Stimulated activated CD8-positive, alpha-beta memory T cell treated with anti-CD3 and anti-CD28 coated beads, Interleukin-15, amount 100 ng/mL, for 4 hours (primary cell): ENCODE data around the gene CEP164.
"Not testable (repeated sequence)": the region's sequence is repeated elsewhere in the genome, so short reads cannot be mapped to it uniquely, and the experiment has no call there.

Source experiments
- DNase-seq, 2 donors: peaks; one replicate each; pipeline ENCODE4 v3.0.0-alpha.2; 2020; ENCODE audit warnings: low read depth in 2 of 2

The CEP164 gene

DNA sequence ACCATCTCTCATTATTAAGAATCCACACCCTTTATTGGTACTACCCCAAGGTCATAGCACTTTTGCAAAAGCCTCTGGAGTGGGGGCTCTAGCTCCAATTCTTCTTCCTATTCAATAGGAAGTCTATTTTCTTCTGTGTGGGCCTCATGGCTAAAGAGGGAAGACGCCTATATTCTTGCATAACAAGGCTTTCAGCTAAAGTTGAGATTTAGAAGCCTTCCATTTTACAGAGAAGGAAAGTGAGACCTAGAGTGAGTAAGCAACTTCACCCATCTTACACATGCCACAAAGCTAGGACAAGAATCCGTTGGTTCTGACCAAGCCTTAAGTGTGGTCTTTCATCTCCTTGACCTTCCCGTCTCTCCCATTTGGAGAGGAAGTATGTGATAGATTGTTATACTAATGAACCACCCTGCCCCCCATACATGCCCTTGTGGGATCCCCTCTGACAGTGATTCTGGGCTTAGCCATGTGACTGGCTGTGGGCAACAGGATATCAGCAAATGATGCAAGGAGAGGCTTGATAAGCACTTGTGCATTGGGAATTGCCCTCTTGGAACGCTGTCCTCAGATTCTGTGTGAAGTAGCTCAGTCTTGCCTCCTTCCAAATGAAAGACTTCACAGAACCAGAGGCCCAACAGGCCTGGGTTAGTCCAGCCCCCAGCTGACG is 23.9 kb upstream of the CEP164 start:
- no peak for DNase-seq

DNA sequence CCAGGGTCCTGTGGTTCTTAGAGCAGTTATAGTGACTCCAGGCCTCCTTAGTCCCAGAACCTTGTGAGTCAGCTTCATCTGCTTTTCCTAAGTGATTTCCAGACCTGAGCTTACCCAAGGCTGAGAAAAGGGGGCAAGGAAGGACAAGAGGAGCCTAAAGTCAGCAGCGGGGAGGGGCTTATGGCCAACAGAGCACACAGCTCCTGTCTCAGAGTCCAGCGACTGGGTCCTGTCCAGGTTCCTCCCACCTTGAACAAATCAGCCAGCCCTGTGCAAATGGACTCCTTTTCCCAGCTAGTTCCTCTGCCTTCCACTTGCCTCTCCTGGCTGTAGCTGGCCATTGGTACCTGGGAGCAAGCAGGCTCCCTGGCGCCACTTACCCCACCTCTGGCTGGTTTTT is 22.5 kb upstream of the CEP164 start:
- no peak for DNase-seq

DNA sequence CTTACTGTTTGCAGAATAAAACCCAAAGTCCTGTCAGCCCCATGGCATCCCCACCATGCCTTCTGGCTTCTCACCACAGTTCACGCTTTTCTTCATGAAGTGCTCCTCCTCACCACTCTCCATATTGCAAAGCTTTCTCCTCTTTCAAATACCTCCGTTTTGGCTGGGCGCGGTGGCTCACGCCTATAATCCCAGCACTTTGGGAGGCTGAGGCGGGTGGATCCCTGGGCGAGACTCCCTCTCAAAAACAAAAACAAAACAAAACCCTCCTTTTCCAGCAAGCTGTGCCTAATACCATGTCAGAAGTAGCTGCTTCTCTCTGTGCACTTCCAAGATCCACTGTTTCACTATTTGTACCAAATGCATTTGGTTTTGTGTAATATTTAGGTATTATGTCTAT is 18.3 kb upstream of the CEP164 start:
- no peak for DNase-seq

DNA sequence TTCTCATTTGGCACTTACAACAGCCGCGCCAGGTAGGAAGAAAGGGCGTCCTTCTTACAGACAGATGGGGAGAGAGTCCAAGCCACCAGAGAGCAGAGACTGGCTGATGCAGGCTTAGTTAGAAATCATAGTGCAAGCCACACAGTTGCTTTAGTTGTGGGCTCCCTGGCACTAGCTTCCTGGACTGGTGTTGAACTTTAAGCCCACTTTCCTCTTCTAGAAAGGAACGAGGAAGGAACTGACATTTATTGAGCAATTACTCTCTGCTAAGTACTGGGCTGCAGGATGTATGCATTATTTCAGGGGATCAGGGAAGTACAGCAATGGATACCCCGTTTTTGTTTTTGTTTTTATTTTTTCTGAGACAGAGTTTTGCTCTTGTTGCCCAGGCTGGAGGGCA is 14.6 kb upstream of the CEP164 start:
- no peak for DNase-seq

DNA sequence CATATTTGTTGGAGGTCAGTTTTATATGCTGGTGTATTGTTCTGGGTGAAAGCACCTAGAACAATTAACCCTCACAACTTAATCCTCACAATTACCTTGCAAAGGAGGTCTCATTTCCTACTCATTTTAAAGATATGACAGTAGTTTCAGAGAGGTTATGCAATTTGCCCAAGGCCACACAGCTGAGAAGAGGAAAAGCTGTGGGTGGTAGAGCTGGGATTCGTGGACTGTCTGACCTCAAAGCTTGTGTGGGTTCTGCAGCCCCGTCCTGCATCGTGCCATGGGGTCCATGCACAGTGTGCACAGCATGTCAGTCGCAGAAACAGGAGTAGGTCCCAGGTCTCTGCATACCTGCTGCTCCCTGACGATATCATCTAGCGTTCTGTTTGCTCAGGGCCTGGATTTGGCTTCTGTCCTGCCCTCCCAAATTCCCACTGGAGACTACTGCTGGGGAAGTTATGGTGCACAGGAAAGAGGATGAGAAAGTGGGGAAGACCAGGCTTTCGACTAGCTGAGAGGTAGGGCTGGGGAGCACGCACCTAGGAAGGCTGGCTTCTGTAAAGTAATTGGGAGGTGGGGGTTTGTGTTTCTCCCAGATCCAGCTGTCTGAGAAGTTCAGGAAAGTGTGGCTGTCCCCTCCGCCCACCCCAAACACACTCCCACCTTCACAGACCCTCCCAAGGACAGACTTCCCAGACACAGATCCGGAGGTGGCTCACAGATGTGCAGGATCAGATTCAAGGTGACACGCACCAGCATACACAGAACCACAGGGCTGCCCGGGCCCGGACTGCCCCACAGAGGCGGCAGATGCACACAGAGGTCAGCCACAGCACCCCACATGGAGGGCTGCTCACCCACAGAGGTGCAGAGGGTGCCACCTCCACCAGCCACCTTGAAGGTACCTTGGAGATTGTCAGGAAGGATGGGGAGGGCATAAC is 13.6 kb upstream of the CEP164 start:
- DNase-seq: no peak

DNA sequence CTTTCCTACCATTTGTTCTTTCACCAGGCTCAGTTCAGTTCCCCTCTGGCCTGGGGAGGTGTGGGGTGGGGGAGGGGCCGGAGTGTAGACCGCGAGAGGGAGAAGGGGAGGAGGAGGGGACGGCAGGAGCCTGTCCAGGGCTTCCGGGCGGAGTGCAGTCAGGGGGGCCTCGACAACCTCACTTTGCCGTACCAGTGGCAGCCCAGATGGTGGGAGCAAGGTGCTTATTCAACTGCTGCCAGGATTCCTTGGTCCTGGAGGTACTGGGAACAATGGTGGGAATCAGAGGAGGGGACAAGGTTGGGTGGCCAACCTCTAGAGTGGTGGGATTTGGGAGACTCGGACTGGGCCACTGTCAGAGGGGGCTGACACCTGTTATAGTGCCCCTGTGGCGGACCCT is 12.8 kb upstream of the CEP164 start:
- no peak for DNase-seq

- DNase-seq: no peak
Measured at GRCh38 chr11:117315285-117316196, 12.1 kb upstream of the CEP164 start.

- no peak for DNase-seq
Measured at GRCh38 chr11:117316197-117316961, 11.3 kb upstream of the CEP164 start, which contains the start of gene BACE1. TSS of gene BACE1 (minus strand) at chr11:117316256. CDS start at chr11:117315795, 461 bp downstream.

DNA sequence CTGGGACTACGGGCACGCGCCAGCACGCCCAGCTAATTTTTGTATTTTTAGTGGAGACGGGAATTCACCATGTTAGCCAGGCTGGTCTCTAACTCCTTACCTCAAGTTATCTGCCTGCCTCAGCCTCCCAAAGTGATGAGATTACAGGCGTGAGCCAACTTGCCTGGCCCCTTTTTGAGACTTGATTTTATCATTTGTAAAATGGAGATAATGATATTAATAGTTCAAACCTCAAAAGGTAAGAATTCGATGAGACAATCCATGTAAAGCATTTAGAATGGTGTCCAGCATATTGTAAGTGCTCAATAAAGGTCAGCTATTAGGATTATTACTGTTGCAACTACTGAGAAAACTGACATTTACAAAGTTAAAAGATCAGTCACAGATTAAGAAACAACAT is 8.9 kb upstream of the CEP164 start:
- DNase-seq: no peak

DNA sequence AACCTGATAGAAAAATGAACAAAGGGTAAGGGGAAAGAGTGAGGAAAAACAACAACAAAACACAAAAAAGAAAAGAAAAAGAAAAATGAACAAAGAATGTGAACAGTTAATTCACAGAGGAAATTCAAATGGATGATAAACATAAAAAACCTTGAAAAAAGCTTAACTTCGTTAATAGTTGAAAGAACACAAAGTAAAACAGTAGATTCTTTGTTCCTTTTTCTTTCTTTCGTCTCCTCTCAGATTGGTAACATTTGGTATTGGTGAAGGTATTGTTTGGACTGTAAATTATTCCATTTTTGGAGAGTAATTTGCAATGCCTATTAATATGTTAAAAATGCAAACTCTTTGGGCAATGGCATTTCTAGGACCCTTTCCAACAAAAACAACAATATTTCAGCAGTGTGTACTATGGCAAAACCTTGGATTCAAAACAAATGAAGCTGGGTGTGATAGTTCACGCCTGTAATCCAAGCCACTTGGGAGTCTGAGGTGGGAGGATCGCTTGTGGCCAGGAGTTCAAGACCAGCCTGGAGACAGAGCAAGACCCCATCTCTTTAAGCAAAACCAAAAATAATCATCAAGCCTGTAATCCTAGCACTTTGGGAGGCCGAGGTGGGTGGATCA is 8.3 kb upstream of the CEP164 start:
- DNase-seq: no peak

DNA sequence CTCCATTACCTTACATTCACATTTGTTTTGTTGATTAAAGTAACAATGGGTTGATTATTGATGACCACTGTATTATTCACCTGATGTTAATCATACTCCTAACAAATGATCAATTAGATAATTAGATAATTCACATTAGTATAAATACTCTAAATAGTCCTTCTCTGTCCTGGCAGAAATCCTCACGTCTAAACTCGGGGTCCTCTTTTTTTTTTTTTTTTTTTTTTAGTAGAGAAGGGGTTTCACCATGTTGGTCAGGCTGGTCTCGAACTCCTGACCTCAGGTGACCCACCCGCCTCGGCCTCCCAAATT is 443 bp upstream of the CEP164 start:
- DNase-seq: not testable (repeated sequence)

DNA sequence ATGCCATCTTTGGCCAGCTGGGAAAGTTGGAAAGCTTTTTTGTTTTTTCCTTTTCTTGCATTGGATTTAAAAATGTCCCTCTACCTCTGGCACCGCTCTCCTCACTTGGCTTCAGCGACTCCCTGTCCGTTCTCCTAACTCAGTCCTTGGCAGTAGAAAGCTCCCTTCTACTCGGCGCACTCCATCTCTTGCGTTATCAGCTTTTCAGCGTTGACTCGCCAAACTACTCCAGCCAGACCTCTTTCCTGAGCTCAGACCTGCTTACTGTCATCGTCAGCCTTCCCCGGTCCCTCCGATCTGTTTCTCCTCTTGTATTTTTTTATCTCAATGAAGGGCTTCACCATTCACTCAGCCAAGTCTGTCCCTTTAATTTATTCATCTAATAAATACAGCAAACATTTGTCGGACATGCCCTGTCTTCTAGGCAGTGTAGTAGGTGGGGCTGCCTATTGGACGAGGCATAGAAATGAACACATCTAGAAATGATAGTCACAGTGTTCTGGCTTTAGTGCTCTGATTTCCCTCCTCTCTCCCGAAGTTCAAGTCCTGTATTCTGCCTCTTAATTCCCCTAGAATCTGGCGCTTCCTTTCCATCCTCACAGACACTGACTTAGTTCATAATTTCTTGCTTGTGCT is 839 bp downstream of the CEP164 start:
- no peak for DNase-seq

GRCh38 chr11:117332843-117333242 is 5.2 kb downstream of the CEP164 start:
- no peak for DNase-seq

- no peak for DNase-seq
Measured at GRCh38 chr11:117333917-117334316, 6.3 kb downstream of the CEP164 start.

GRCh38 chr11:117334896-117335295 is 7.2 kb downstream of the CEP164 start:
- no peak for DNase-seq

DNA sequence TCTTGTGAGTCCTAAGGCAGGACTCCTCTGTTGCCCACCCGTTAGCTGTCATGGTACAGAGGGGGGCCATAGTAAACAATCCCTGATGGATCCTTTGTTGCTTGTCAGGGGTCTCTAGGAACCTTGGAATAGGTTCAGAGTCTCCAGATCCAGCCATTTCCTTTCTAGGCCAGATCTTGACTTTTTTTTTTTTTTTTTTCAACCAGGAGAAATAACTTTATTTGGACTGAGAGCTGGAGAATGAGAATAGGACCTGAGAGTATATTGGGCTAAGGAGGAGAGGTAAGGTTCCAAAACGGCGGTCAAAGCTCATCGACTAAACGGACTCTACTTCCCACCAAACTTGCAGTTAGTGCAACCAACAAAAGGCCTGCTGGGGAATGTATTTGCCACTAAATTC is 7.7 kb downstream of the CEP164 start:
- no peak for DNase-seq

- DNase-seq: no peak
Measured at GRCh38 chr11:117337076-117337475, 9.4 kb downstream of the CEP164 start.

DNA sequence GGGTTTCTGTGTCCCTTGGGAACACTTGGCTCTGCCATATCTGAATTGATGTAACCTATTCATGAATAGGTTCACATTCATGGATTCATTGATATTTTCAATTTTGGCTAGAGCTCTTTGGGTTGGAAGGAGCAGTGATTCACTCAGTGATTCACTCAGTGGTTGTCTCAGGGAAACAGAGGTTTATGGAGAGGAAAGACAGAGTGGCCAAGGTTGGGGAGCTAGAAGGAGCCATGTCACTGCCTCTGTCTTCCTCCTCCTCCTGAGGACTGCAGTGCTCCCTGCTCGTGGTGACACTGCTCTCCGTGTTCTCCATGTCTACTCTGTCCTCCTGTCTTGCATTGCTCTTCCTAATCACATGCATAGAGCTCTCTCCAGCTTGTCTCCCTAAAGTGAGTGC is 17.4 kb downstream of the CEP164 start:
- no peak for DNase-seq

- DNase-seq: no peak
Measured at GRCh38 chr11:117354550-117354949, 26.9 kb downstream of the CEP164 start.

DNA sequence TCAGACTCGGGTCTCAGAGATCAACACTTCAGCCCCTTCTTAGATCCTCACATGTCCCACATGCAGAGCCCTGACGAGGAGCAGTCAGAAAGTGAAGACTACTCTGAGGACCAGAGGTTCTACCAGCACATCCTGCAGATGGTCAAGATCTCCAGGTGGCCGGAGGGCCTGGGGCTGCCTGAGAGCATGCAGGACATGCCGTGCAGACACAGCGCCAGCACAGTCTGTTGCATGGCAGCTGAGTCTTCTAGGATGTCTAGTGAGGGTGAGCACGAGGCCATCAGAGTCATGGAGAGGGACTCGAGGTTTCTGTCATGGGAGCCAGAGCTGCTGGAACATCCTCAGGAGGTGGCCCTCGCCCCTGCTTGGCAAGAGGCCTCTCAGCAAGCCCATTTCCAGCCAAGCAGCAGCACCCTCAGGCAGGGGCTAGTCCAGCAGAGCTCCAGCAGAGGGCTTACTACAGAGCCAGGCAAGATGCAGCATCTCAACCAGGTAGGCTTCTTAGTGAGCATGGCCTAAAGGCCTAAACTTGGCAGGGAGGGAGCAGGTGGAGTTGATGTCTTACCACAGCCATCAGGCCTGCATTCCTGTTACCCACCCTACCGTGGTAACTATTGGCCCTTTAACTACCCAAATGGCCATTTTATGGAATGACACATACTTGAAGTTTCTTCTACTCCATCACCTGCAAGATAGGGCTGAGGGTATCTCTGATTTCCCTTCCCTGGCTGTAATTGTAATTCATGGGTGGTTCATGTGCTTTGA is 28.7 kb downstream of the CEP164 start:
- DNase-seq: no peak
